Renal pelvis (tissue), 4 donors: ENCODE results near the gene ACOXL. TPM values are rescaled to one million over a fixed set of nuclear protein-coding genes. Genes with fewer than 3 reads are reported as not detected.

Experiments used
- DNase-seq: peaks from one replicate; pipeline ENCODE4 v3.0.0-alpha.2; 2013
- polyA plus RNA-seq, 3 donors: library from polyadenylated mRNA; unstranded; fragments of 120-200 nt; gene quantifications; one replicate each; pipeline ENCODE4 v1.2.1, GENCODE V29; 2013; ENCODE audit not compliant: insufficient read length in 3 of 3

Gene ACOXL
- polyA plus RNA-seq, 3 donors: 0.65 to 0.99 (median 0.93) TPM

- DNase-seq: no peak
Measured at GRCh38 chr2:111162718-111163331, 430.5 kb downstream of the ACOXL start.

DNA sequence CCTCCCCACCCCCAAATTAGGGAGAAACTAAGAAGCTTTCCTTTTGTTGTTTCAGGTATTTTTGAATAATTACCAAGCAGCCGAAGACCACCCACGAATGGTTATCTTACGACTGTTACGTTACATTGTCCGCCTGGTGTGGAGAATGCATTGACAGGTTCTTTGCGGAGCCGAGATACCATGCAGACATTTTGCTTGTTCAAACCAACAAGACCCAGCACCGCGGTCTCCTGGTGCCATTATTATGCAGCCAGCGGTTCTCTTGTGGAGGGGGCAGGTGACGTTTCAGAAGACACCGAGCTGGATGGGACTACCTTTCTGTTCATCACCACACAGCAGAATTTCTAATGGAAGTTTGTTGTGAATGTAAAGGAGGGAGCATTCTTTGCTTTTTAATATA lies 431.7 kb downstream of the ACOXL start:
- no peak for DNase-seq

- DNase-seq: no peak
Measured at GRCh38 chr2:111165084-111165483, 432.7 kb downstream of the ACOXL start.

GRCh38 chr2:111166115-111166514 lies 433.7 kb downstream of the ACOXL start:
- no peak for DNase-seq

GRCh38 chr2:111167076-111167862 lies 434.9 kb downstream of the ACOXL start:
- no peak for DNase-seq

DNA sequence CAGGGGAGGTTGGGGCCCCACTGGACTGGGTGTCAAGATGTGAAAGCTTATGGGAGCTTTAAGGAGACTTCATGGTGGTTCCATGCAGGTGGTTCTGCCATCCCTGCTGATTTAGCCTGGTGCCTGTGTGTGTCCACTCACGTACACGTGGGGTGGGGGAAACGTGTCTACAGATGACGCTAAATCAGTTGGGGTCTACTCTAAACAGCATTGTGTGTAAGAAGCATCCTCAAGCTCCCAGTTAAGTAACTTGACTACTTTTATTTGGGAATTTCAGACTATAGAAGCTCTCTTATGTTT lies 435.4 kb downstream of the ACOXL start:
- no peak for DNase-seq

Other genes starting within 250 kb of the ACOXL start
- 10 to 100 TPM; 30.9 to 44.9 (median 43.8) TPM for gene RGPD6, start 155.4 kb upstream of the ACOXL start, polyA plus RNA-seq
- 10 to 100 TPM; 23.5 to 24.4 (median 24.1) TPM for gene BUB1, start 54.5 kb upstream of the ACOXL start, polyA plus RNA-seq